NT2/D1 (cell line): ENCODE measurements around the gene GPHN.

Experiments used
- SUZ12 ChIP-seq: IDR thresholded peaks from 2 replicates; pipeline ENCODE4 v1.6.1; 2011; ENCODE audit not compliant: insufficient read length, insufficient read depth; ENCODE audit errors: extremely low read depth
- YY1 ChIP-seq: IDR thresholded peaks from 2 replicates; pipeline ENCODE4 v1.6.1; 2011; ENCODE audit not compliant: insufficient read length, insufficient read depth
- ZNF274 ChIP-seq: IDR thresholded peaks from 2 replicates; pipeline ENCODE4 v1.6.1; 2011; ENCODE audit warnings: mild to moderate bottlenecking, low read depth, low read length

DNA sequence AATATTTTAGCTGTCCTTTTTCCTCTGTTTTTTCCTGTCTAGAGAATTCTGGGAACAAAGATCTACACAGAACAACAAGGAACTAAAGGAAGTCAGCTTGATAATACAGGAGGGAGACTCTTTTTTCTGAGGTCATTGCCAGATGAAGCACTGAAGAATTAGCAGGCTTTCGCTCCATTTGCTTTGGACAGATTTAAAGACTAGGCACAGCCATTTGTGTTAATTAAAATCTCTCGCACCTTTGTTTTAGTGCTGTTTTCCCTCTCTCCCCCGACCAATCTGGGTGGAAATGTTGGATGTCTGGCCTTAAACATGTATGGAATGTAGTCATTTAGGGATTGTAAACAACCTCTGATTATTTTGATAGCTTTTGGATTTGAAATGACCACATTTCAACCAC, 9.6 kb upstream of the GPHN start:
- TF ChIP-seq ZNF274 (no peak), SUZ12 (no peak), YY1 (no peak)
